ENCODE data around the gene SCO2. TPM values are rescaled to one million over a fixed set of nuclear protein-coding genes. Genes with fewer than 3 reads are reported as not detected.
A peak's percentile ranks its signal among the peaks of the same experiment; 100 is the strongest.

The SCO2 gene
- total and polyA plus RNA-seq, 2 of the 13 experiments (the other 11 are each of a cell fraction or from before 2014, with no cell fraction given) = 0.32 to 3.7 TPM

DNA sequence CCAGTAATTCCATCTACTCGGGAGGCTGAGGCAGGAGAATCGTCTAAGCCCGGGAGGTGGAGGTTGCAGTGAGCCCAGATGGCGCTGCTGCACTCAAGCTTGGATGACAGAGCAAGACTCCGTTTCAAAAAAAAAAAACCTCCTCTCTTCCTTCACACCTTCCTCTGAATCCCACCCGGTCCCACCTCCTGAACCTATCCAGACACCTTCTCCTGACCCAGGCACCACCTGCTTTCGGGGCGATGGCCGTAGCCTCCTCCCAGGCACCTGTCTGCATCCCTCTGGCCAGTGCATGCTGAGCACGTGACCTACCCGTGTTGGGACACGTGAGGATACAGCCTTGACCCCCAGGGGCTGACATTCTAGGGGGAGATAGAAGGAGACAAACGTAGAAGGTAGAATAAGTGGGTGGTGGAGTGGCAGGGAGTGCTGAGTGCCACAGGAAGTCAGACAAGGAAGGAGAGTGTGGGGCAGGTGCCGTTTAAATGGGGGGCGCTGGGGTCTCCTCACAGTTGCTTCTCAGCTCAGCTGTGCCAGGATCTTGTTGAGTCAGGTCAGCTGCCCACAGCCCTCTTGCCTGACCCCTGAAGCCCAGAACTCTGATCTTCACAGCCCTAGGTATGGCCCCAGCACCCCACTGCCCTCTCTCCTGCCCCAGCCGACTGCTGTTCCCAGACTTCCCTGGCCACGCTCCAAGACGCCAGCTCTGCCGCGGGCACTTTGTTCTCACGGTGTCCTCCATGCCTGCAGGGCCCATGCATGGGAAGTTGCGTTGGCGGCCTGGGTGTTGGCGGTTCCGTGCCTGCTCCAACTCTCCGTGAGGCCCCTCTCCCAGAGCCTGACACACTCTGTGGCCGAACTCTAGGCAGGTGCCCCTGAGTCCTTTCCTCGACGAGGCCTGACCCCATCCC lies 39.9 kb downstream of the SCO2 start (continued):
- TF ChIP-seq KLF16 (CRISPR knock-in tag; IDR thresholded peaks at IDR 0.05) (peak in 1 of 2 experiments; percentile 82; a peak in 2 of 4 replicates), SAFB2 (CRISPR knock-in tag; IDR thresholded peaks at IDR 0.05; ENCODE audit: borderline replicate concordance, low read depth) (no peak), ZFP82 (CRISPR knock-in tag; IDR thresholded peaks at IDR 0.05; ENCODE audit: borderline replicate concordance) (no peak), ZNF124 (CRISPR knock-in tag; IDR thresholded peaks at IDR 0.05) (no peak), RBM22 (optimal IDR thresholded peaks at IDR 0.05; ENCODE audit: low read length) (no peak), KLF11 (CRISPR knock-in tag; IDR thresholded peaks at IDR 0.05) (no peak), CEBPG (CRISPR knock-in tag; IDR thresholded peaks at IDR 0.05) (no peak), SMAD9 (CRISPR knock-in tag; IDR thresholded peaks at IDR 0.05) (no peak), SKI (IDR thresholded peaks at IDR 0.05; ENCODE audit: partially characterized antibody) (no peak), CBX2 (IDR thresholded peaks at IDR 0.05; ENCODE audit: low read depth, low read length) (no peak), CBX2 (CRISPR knock-in tag; IDR thresholded peaks at IDR 0.05; ENCODE audit: low read depth) (no peak), ZFP1 (CRISPR knock-in tag; IDR thresholded peaks at IDR 0.05) (no peak), SRF (IDR thresholded peaks at IDR 0.05; ENCODE audit: low read depth, low read length) (no peak), KDM3A (CRISPR knock-in tag; IDR thresholded peaks at IDR 0.05; ENCODE audit: low read depth) (peak; percentile 74; the same call in 1 of the 2 replicates), MBNL3 (CRISPR knock-in tag; conservative IDR thresholded peaks at IDR 0.05) (0 out of 2 replicates have a peak, but pooled peaks have one; percentile 49), ZNF652 (CRISPR knock-in tag; IDR thresholded peaks at IDR 0.05; ENCODE audit: borderline replicate concordance, low read depth) (no peak)
- TF ChIP-seq, protein P1, sequence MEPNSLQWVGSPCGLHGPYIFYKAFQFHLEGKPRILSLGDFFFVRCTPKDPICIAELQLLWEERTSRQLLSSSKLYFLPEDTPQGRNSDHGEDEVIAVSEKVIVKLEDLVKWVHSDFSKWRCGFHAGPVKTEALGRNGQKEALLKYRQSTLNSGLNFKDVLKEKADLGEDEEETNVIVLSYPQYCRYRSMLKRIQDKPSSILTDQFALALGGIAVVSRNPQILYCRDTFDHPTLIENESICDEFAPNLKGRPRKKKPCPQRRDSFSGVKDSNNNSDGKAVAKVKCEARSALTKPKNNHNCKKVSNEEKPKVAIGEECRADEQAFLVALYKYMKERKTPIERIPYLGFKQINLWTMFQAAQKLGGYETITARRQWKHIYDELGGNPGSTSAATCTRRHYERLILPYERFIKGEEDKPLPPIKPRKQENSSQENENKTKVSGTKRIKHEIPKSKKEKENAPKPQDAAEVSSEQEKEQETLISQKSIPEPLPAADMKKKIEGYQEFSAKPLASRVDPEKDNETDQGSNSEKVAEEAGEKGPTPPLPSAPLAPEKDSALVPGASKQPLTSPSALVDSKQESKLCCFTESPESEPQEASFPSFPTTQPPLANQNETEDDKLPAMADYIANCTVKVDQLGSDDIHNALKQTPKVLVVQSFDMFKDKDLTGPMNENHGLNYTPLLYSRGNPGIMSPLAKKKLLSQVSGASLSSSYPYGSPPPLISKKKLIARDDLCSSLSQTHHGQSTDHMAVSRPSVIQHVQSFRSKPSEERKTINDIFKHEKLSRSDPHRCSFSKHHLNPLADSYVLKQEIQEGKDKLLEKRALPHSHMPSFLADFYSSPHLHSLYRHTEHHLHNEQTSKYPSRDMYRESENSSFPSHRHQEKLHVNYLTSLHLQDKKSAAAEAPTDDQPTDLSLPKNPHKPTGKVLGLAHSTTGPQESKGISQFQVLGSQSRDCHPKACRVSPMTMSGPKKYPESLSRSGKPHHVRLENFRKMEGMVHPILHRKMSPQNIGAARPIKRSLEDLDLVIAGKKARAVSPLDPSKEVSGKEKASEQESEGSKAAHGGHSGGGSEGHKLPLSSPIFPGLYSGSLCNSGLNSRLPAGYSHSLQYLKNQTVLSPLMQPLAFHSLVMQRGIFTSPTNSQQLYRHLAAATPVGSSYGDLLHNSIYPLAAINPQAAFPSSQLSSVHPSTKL (CRISPR knock-in tag; IDR thresholded peaks at IDR 0.05) = peak; percentile 47
- TF ChIP-seq, protein P2, sequence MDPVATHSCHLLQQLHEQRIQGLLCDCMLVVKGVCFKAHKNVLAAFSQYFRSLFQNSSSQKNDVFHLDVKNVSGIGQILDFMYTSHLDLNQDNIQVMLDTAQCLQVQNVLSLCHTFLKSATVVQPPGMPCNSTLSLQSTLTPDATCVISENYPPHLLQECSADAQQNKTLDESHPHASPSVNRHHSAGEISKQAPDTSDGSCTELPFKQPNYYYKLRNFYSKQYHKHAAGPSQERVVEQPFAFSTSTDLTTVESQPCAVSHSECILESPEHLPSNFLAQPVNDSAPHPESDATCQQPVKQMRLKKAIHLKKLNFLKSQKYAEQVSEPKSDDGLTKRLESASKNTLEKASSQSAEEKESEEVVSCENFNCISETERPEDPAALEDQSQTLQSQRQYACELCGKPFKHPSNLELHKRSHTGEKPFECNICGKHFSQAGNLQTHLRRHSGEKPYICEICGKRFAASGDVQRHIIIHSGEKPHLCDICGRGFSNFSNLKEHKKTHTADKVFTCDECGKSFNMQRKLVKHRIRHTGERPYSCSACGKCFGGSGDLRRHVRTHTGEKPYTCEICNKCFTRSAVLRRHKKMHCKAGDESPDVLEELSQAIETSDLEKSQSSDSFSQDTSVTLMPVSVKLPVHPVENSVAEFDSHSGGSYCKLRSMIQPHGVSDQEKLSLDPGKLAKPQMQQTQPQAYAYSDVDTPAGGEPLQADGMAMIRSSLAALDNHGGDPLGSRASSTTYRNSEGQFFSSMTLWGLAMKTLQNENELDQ (CRISPR knock-in tag; IDR thresholded peaks at IDR 0.05; ENCODE audit: borderline replicate concordance) = no peak
- TF ChIP-seq, protein P3, sequence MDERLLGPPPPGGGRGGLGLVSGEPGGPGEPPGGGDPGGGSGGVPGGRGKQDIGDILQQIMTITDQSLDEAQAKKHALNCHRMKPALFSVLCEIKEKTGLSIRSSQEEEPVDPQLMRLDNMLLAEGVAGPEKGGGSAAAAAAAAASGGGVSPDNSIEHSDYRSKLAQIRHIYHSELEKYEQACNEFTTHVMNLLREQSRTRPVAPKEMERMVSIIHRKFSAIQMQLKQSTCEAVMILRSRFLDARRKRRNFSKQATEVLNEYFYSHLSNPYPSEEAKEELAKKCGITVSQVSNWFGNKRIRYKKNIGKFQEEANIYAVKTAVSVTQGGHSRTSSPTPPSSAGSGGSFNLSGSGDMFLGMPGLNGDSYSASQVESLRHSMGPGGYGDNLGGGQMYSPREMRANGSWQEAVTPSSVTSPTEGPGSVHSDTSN (CRISPR knock-in tag; IDR thresholded peaks at IDR 0.05) = no peak
- TF ChIP-seq, protein P4, sequence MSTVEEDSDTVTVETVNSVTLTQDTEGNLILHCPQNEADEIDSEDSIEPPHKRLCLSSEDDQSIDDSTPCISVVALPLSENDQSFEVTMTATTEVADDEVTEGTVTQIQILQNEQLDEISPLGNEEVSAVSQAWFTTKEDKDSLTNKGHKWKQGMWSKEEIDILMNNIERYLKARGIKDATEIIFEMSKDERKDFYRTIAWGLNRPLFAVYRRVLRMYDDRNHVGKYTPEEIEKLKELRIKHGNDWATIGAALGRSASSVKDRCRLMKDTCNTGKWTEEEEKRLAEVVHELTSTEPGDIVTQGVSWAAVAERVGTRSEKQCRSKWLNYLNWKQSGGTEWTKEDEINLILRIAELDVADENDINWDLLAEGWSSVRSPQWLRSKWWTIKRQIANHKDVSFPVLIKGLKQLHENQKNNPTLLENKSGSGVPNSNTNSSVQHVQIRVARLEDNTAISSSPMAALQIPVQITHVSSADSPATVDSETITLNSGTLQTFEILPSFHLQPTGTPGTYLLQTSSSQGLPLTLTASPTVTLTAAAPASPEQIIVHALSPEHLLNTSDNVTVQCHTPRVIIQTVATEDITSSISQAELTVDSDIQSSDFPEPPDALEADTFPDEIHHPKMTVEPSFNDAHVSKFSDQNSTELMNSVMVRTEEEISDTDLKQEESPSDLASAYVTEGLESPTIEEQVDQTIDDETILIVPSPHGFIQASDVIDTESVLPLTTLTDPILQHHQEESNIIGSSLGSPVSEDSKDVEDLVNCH (CRISPR knock-in tag; IDR thresholded peaks at IDR 0.05) = no peak

Data from HepG2 (cell line).